ENCODE results near the gene CYP2D6.
"Not testable (repeated sequence)": the region's sequence is repeated elsewhere in the genome, so short reads cannot be mapped to it uniquely, and the experiment has no call there.

Gene CYP2D6

DNA sequence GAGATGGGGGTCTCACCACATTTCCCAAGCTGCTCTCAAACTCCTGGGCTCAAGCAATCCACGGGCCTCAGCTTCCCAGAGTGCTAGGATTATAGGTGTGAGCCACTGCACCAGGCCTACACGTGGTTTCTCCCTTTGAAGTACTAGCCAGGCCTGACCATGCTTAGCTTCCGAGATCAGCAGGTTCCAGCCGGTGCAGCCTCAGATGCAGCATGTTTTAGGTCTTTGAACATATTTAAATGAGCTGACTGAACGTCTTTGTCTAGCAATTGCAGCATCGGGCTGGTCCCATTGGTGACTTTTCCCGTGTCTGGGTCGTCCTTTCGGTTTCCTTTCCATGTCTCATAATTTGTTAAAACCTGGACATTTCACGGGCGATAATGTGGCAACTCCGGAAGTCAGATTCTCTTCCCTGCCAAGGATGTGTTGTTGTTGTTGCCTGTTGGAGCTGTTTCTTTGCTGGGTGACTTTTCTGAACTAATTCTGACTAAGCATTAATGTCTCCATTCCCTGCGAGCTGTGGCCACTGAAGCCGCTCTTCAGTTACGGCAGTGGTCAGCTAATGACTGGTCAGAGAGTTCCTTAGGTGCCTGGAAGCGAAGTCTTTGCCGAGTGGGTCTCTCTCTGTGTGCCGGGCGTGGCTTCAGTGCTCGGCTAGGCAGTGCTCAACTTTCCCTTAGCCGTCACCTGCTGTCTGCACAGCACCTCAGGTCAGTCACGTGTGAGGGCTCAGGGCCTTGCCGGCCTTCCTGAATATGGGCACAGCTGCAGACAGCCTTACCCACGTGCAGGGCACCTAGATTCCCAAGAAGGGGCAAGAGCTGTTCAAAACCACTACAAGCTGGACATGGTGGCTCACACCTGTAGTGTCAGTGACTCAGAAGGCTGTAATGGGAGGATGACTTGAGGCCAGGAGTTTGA lies 3.8 kb upstream of the CYP2D6 start:
- in situ Hi-C loops (cut with MboI; ENCODE audit: low sequenced_read_pairs): no loop called here

- in situ Hi-C loops (cut with MboI; ENCODE audit: low sequenced_read_pairs): no loop called here
Observed at GRCh38 chr22:42132457-42132856, 1.8 kb upstream of the CYP2D6 start.

DNA sequence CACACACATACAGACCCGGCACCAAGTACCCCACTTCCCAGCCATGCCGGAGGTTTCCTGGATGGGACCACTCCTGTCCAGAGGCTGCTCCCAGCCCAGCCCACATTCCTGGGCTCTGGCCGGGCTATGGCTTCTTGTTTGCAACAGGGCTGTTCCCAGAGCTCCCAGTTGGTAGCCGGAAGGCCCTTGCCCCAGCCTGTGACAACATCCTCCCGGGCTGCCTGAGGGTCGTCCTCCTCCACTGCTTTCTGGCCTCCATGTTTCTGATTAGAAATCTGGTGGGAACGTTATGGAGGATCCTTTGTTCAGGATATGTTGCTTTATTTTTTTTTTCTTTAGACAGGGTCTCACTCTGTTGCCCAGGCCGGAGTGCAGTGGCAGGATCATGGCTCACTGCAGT lies 952 bp upstream of the CYP2D6 start:
- in situ Hi-C loops (cut with MboI; ENCODE audit: low sequenced_read_pairs): no loop called here

DNA sequence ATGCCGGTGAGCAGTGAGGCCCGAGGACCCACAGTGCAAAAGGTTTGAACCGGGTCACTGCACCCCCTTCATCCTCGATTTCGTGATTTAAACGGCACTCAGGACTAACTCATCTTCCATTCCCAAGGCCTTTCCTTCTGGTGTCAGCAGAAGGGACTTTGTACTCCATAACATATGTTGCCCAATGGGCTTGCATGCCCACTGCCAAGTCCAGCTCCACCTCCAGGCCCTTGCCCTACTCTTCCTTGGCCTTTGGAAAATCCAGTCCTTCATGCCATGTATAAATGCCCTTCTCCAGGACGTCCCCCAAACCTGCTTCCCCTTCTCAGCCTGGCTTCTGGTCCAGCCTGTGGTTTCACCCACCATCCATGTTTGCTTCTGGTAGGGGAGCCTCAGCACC lies 428 bp downstream of the CYP2D6 start:
- in situ Hi-C loops (cut with MboI; ENCODE audit: low sequenced_read_pairs): not testable (repeated sequence)

- in situ Hi-C loops (cut with MboI; ENCODE audit: low sequenced_read_pairs): not testable (repeated sequence)
Observed at GRCh38 chr22:42128776-42129694, 1.6 kb downstream of the CYP2D6 start.

DNA sequence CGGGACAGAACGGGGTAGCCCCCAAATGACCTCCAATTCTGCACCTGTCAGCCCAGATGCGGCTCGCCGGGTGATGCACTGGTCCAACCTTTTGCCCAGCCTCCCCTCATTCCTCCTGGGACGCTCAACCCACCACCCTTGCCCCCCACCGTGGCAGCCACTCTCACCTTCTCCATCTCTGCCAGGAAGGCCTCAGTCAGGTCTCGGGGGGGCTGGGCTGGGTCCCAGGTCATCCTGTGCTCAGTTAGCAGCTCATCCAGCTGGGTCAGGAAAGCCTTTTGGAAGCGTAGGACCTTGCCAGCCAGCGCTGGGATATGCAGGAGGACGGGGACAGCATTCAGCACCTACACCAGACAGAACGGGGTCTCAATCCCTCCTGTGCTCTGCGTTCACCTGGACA lies 2.6 kb downstream of the CYP2D6 start:
- in situ Hi-C loops (cut with MboI; ENCODE audit: low sequenced_read_pairs): not testable (repeated sequence)

GRCh38 chr22:42127606-42128005 lies 3.0 kb downstream of the CYP2D6 start:
- in situ Hi-C loops (cut with MboI; ENCODE audit: low sequenced_read_pairs): no loop called here

DNA sequence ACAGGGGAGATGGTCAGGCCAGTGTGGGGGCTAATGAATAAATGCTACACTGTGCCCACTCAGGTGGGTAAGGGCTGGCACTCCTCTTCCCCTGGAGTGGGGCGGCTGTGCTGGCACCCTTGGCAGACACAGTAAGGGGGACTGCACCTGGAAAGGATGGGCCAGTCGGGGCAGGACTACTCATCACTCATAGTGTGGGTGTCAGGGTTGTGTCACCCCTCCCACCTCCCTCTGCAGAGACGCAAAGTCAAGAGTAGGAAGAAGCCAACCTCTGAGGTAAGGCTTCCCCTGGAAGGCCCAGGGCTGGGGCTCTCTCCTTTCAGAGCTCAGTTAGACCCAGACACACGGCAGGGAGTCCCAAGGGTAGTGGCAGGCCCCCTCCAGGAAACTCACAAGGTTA lies 7.1 kb downstream of the CYP2D6 start:
- in situ Hi-C loops (cut with MboI; ENCODE audit: low sequenced_read_pairs): not testable (repeated sequence)

DNA sequence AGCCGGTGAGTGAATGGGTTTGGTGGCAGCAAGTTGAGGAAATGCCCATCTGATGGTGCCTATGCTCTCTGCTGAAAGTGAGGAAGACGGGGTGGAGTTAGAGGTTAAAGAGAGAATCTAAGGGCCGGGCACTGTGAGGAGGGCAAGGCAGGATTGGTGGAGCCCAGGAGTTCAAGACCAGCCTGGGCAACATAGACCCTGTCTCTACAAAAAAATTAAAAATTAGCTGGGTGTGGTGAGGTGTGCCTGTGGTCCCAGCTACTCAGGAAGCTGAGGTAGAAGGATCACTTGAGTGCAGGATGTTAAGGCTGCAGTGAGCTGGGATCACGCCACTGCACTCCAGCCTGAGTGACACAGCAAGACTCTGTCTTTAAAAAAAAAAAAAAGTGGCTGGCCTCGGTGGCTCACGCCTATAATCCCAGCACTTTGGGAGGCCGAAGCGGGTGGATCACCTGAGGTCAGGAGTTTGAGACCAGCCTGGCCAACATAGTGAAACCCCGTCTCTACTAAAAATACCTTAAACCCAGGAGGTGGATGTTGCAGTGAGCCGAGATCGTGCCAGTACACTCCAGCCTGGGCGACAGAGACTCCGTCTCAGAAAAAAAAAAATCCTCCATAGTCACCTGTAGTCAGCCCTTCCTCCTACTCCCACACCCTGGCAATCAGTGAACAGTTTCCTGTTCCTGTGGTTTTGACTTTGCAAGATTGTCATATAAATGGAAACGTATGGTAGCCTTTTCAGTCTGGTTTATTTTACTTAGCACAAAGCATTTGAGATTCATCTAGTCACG lies 10.2 kb downstream of the CYP2D6 start:
- in situ Hi-C loops (cut with MboI; ENCODE audit: low sequenced_read_pairs): not testable (repeated sequence)

- in situ Hi-C loops (cut with MboI; ENCODE audit: low sequenced_read_pairs): no loop called here
Observed at GRCh38 chr22:42116848-42117424, 13.7 kb downstream of the CYP2D6 start.

GRCh38 chr22:42115420-42115830 lies 15.2 kb downstream of the CYP2D6 start:
- in situ Hi-C loops (cut with MboI; ENCODE audit: low sequenced_read_pairs): not testable (repeated sequence)

- in situ Hi-C loops (cut with MboI; ENCODE audit: low sequenced_read_pairs): no loop called here
Observed at GRCh38 chr22:42114721-42115120, 15.9 kb downstream of the CYP2D6 start.

GRCh38 chr22:42112793-42113192 lies 17.8 kb downstream of the CYP2D6 start:
- in situ Hi-C loops (cut with MboI; ENCODE audit: low sequenced_read_pairs): not testable (repeated sequence)

DNA sequence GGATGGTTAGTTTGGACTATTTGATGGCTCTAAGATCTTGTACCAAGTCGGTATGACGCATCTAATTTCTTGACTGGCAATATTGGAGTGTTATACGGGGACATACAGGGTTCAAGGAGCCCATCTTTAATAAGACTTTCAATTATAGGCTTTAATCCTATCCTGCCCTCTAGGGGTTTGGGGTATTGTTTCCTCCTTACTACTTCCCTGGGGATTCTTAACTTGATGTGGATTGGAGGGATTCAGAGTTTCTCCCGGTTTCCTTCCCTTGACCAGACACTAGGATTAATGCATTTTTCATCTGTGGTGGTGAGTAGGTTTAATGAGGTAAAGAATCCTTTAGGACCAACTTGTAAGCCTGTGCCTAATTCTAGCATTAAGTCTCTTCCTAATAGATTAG lies 18.8 kb downstream of the CYP2D6 start:
- in situ Hi-C loops (cut with MboI; ENCODE audit: low sequenced_read_pairs): no loop called here

DNA sequence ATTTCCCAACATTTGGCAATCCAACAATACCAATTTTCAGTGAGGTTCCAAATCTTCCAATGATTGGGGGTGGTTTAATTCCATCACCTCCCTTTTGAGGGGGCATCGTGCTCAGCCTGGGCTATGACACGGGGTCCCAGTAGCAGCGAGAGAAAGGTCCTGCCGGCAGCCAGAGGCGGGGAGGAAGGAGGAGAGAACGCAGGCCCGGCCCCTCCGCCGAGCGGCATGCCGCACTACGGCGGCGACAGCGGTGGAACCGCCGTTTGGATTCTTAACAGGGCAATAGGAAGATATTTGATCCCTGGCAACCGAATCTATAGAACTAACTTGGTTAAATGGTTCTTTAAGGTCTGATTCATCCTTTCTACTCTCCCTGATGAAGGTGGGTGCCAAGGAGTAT lies 21.8 kb downstream of the CYP2D6 start:
- in situ Hi-C loops (cut with MboI; ENCODE audit: low sequenced_read_pairs): no loop called here

DNA sequence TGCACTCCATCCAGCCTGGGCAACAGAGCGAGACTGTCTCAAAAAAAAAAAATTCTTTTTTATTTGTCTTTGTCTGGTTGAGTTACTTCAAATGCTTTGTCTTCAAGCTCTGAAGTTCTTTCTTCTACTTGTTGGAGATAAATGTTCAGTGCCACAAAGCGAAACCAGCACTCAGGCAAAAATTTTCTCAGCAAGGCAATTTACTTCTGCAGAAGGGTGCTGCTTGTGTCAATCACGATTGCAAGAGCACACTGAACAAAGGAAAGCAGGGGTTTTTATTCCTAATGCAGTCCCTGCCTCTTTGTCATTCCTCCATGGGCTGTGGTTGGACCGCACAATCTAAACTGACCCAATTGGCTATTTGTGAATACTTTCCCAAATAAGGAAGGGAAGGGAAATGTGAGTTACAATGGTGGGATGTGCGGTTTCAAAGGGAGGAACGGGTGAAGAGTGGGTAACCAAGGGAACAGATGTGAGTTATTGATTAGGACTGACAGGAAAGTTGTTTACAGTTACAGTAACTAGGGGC lies 26.2 kb downstream of the CYP2D6 start:
- in situ Hi-C loops (cut with MboI; ENCODE audit: low sequenced_read_pairs): not testable (repeated sequence)

GRCh38 chr22:42101199-42101598 lies 29.4 kb downstream of the CYP2D6 start:
- in situ Hi-C loops (cut with MboI; ENCODE audit: low sequenced_read_pairs): no loop called here

DNA sequence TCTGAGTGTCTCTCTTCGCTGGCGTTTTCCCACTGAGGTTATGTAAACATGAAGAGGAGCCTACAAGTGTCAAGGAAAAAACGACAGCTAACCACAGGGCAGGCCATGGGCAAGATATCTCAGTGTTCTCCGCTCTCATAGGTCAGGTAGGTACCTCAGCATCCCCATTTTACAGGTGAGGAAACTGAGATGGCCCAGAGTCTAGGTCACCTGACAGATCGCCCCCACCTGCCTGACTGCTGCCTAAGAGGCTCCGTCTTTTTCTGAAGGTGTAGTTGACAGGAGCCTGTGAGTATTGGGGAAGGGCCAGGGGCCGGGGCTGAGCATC lies 39.2 kb downstream of the CYP2D6 start:
- in situ Hi-C loops (cut with MboI; ENCODE audit: low sequenced_read_pairs): no loop called here

GRCh38 chr22:42090596-42091454 lies 39.8 kb downstream of the CYP2D6 start, which contains the start of gene NDUFA6:
TSS of gene NDUFA6 (minus strand) at chr22:42090772. CDS start at chr22:42090744, 28 bp downstream.
- in situ Hi-C loops (cut with MboI; ENCODE audit: low sequenced_read_pairs): no loop called here

Measured in hTERT RPE-1 (cell line).